Ishikawa (cell line): ENCODE results near the gene USB1.

Experiments
- CEBPB ChIP-seq: IDR thresholded peaks from 2 replicates; pipeline ENCODE4 v1.6.1; 2012
- CREB1 ChIP-seq: IDR thresholded peaks from 2 replicates; pipeline ENCODE4 v1.6.1; 2012; ENCODE audit warnings: low read depth
- EGR1 ChIP-seq: IDR thresholded peaks from 2 replicates; pipeline ENCODE4 v1.6.1; 2012
- EP300 ChIP-seq: IDR thresholded peaks from 2 replicates; pipeline ENCODE4 v1.6.1; 2012; ENCODE audit warnings: borderline replicate concordance
- FOXM1 ChIP-seq: IDR thresholded peaks from 2 replicates; pipeline ENCODE4 v1.6.1; 2012; ENCODE audit warnings: low read depth, borderline replicate concordance
- MAX ChIP-seq: IDR thresholded peaks from 2 replicates; pipeline ENCODE4 v1.6.1; 2012
- NFIC ChIP-seq: IDR thresholded peaks from 2 replicates; pipeline ENCODE4 v1.6.1; 2012
- RAD21 ChIP-seq: IDR thresholded peaks from 2 replicates; pipeline ENCODE4 v1.6.1; 2012; ENCODE audit warnings: low read depth
- REST ChIP-seq: IDR thresholded peaks from 2 replicates; pipeline ENCODE4 v1.6.1; 2012; ENCODE audit warnings: low read depth, mild to moderate bottlenecking
- TAF1 ChIP-seq: IDR thresholded peaks from 2 replicates; pipeline ENCODE4 v1.6.1; 2012; ENCODE audit warnings: low read depth, mild to moderate bottlenecking
- TCF12 ChIP-seq: IDR thresholded peaks from 2 replicates; pipeline ENCODE4 v1.6.1; 2012; ENCODE audit warnings: low read depth
- TEAD4 ChIP-seq: IDR thresholded peaks from 2 replicates; pipeline ENCODE4 v1.6.1; 2012
- USF1 ChIP-seq: IDR thresholded peaks from 2 replicates; pipeline ENCODE4 v1.6.1; 2012
- YY1 ChIP-seq: IDR thresholded peaks from 2 replicates; pipeline ENCODE4 v1.6.1; 2012; ENCODE audit warnings: low read depth
- ZBTB7A ChIP-seq: IDR thresholded peaks from 2 replicates; pipeline ENCODE4 v1.6.1; 2012; ENCODE audit warnings: low read depth

USB1 gene

GRCh38 chr16:58057121-58057520 is 55.9 kb downstream of the USB1 start:
- no peak for TF ChIP-seq EGR1
- no peak for TF ChIP-seq YY1
- TF ChIP-seq REST = no peak
- TF ChIP-seq TAF1 = no peak
- TF ChIP-seq TCF12 = no peak
- no peak for TF ChIP-seq FOXM1
- no peak for TF ChIP-seq RAD21
- no peak for TF ChIP-seq CREB1
- TF ChIP-seq ZBTB7A = no peak
- TF ChIP-seq NFIC = no peak
- no peak for TF ChIP-seq CEBPB
- no peak for TF ChIP-seq TEAD4
- TF ChIP-seq MAX = no peak
- no peak for TF ChIP-seq USF1
- no peak for TF ChIP-seq EP300

GRCh38 chr16:58057784-58058183 is 56.6 kb downstream of the USB1 start:
- no peak for TF ChIP-seq EGR1
- TF ChIP-seq EP300 = no peak
- no peak for TF ChIP-seq TEAD4
- TF ChIP-seq YY1 = no peak
- no peak for TF ChIP-seq ZBTB7A
- no peak for TF ChIP-seq USF1
- no peak for TF ChIP-seq NFIC
- TF ChIP-seq REST = no peak
- no peak for TF ChIP-seq CREB1
- TF ChIP-seq FOXM1 = no peak
- TF ChIP-seq RAD21 = no peak
- TF ChIP-seq MAX = no peak
- TF ChIP-seq TAF1 = no peak
- TF ChIP-seq CEBPB = no peak
- TF ChIP-seq TCF12 = no peak

- no peak for TF ChIP-seq USF1
- TF ChIP-seq YY1 = no peak
- TF ChIP-seq TCF12 = no peak
- no peak for TF ChIP-seq MAX
- no peak for TF ChIP-seq RAD21
- TF ChIP-seq FOXM1 = no peak
- no peak for TF ChIP-seq REST
- TF ChIP-seq TAF1 = no peak
Measured at GRCh38 chr16:58062821-58063220, 61.6 kb downstream of the USB1 start.

- no peak for TF ChIP-seq RAD21
- TF ChIP-seq NFIC = no peak
- TF ChIP-seq TEAD4 = no peak
- no peak for TF ChIP-seq TCF12
- TF ChIP-seq CREB1 = no peak
- TF ChIP-seq USF1 = no peak
- no peak for TF ChIP-seq TAF1
- no peak for TF ChIP-seq REST
- TF ChIP-seq CEBPB = no peak
- TF ChIP-seq EGR1 = no peak
- TF ChIP-seq MAX = no peak
- TF ChIP-seq EP300 = no peak
- TF ChIP-seq FOXM1 = no peak
- TF ChIP-seq YY1 = no peak
- TF ChIP-seq ZBTB7A = no peak
Measured at GRCh38 chr16:58063377-58064076, 62.3 kb downstream of the USB1 start.
